ENCODE measurements around the gene HERC2. TPM values are rescaled to one million over a fixed set of nuclear protein-coding genes. Genes with fewer than 3 reads are reported as not detected.
"Not testable (repeated sequence)": the region's sequence is repeated elsewhere in the genome, so short reads cannot be mapped to it uniquely, and the experiment has no call there.

Gene HERC2
- total and polyA plus RNA-seq, 2 of the 13 experiments (the other 11 are each of a cell fraction or from before 2014, with no cell fraction given): 17.6 to 24.8 TPM

DNA sequence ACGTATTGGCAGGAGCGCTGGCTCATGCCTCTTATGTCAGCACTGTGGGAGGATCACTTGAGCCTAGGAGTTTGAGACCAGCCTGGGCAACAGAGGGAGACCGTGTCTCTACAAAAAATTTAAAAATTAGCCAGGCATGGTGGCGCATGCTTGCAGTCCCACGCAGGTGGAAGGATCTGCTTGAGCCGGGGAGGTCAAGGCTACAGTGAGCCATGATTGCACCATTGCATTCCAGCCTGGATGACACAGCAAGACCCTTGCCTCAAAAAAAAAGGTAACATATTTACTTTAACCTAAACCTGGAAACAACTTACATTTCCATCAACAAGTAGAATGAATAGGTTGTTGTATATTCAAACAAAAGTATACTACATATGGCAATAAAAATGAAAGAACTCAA lies 78.1 kb downstream of the HERC2 start (continued):
- TF ChIP-seq NR2F6 (IDR thresholded peaks at IDR 0.05) (peak; percentile 46; the same call in 1 of the 2 replicates), NR2F6 (CRISPR knock-in tag; IDR thresholded peaks at IDR 0.05) (peak; percentile 48; the same call in 1 of the 2 replicates), CEBPB (IDR thresholded peaks at IDR 0.05; ENCODE audit: borderline replicate concordance, low read depth, low read length) (peak; percentile 44; the same call in 1 of the 2 replicates), ZSCAN25 (CRISPR knock-in tag; IDR thresholded peaks at IDR 0.05) (no peak), PAXIP1 (CRISPR knock-in tag; conservative IDR thresholded peaks at IDR 0.05) (0 out of 2 replicates have a peak, but pooled peaks have one; percentile 18), NFATC3 (CRISPR knock-in tag; IDR thresholded peaks at IDR 0.05) (no peak), ESRRA (CRISPR knock-in tag; IDR thresholded peaks at IDR 0.05; ENCODE audit: low read depth) (no peak), FOSL2 (CRISPR knock-in tag; IDR thresholded peaks at IDR 0.05) (peak; percentile 76)

DNA sequence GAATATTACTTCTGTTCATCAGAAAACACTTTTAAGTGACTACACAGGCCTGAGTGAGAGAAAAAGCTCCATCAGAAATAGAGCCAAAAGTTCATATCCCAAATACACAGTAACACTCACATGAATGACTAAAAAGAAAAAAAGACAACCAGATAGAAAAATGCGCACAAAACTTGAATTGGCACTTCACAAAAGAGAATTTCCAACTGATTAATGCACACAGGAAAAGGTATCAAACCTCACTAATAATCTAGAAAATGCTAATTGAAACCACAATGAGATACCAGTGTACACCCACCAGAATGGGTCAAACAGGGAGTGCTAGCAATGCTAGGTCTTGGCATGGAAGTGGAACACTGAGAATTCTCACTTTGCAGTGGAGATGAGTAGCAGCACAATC lies 78.6 kb downstream of the HERC2 start:
- POLR2A ChIA-PET: no interaction called here
- no peak overlapping the region for H3K4me3 ChIP-seq (replicated peaks in 1 of 3; ENCODE audit: insufficient read depth in 1 of 3, low read depth in 2 of 3, low read length in 3 of 3)
- no peak for ATAC-seq
- CTCF ChIA-PET (ENCODE audit: low intra/inter-chr PET ratio, low total read pairs): no interaction called here
- peaks cover 10 to 36% of the 10 kb centered on the region in 2 experiments; a peak in 3 of 5 replicates for H3K36me3 ChIP-seq (replicated peaks in 1 of 2; ENCODE audit: control insufficient read depth in 1 of 2, insufficient read depth in 2 of 2, low read length in 2 of 2)
- TF ChIP-seq CENPX (CRISPR knock-in tag; IDR thresholded peaks at IDR 0.05) (no peak), ZNF24 (IDR thresholded peaks at IDR 0.05) (no peak), POLR2AphosphoS5 (IDR thresholded peaks at IDR 0.05; ENCODE audit: low read depth, low read length) (no peak), ZNF343 (CRISPR knock-in tag; IDR thresholded peaks at IDR 0.05) (no peak), KAT7 (CRISPR knock-in tag; IDR thresholded peaks at IDR 0.05; ENCODE audit: borderline replicate concordance) (no peak)
- TF ChIP-seq, protein P1, sequence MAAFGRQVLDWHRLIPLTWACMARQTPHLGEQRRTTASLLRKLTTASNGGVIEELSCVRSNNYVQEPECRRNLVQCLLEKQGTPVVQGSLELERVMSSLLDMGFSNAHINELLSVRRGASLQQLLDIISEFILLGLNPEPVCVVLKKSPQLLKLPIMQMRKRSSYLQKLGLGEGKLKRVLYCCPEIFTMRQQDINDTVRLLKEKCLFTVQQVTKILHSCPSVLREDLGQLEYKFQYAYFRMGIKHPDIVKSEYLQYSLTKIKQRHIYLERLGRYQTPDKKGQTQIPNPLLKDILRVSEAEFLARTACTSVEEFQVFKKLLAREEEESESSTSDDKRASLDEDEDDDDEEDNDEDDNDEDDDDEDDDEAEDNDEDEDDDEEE (CRISPR knock-in tag; IDR thresholded peaks at IDR 0.05): no peak
- H3K9me3 ChIP-seq (ENCODE audit: low read length): no peaks in the 10 kb centered on the region
- in situ Hi-C loops (cut with HindIII; ENCODE audit: extremely low pct_ligation_motif_present, low pct_unique_long_range_greater_than_20kb): no loop called here
- no peak for FAIRE-seq
- no peak overlapping the region for H2AFZ ChIP-seq (ENCODE audit: low read length)
- no peak for DNase-seq (ENCODE audit: low spot score)
- intact Hi-C loops (cut with micrococcal nuclease; ENCODE audit: unreplicated experiment): no loop called here
- 97% methylated on average over 1 of the region's 1 CpG for WGBS (ENCODE audit: low lambda C conversion rate)
- no peak overlapping the region for H3K9ac ChIP-seq (ENCODE audit: insufficient read depth, low read depth, low read length)
- no TSS peak for BruUV-seq (replicated peaks)
- peaks cover 7% of the 10 kb centered on the region; the same call in 1 of the 2 replicates for H3K4me1 ChIP-seq (ENCODE audit: insufficient read depth, low read length)
- no peak overlapping the region for H3K4me2 ChIP-seq (ENCODE audit: low read depth, low read length)
- H3K27me3 ChIP-seq (ENCODE audit: control insufficient read depth in 1 of 2, insufficient read depth in 2 of 2, low read length in 2 of 2): no peaks in the 10 kb centered on the region
- H3K27ac ChIP-seq (ENCODE audit: extremely low read length, insufficient read depth, low read length): no peak overlapping the region
- no peaks in the 10 kb centered on the region for H3K79me2 ChIP-seq (ENCODE audit: insufficient read depth, low read length)
- H4K20me1 ChIP-seq (ENCODE audit: insufficient read depth, low read length): no peaks in the 10 kb centered on the region

- WGBS (ENCODE audit: low lambda C conversion rate): 98% methylated on average over 4 of the region's 4 CpGs
- H3K4me1 ChIP-seq (ENCODE audit: insufficient read depth, low read length); H3K4me2 ChIP-seq (ENCODE audit: low read depth, low read length); ATAC-seq; BruUV-seq (replicated peaks); H3K79me2 ChIP-seq (ENCODE audit: insufficient read depth, low read length); H3K27me3 ChIP-seq (ENCODE audit: control insufficient read depth in 1 of 2, insufficient read depth in 2 of 2, low read length in 2 of 2); H3K27ac ChIP-seq (ENCODE audit: extremely low read length, insufficient read depth, low read length); in situ Hi-C loops (cut with HindIII; ENCODE audit: extremely low pct_ligation_motif_present, low pct_unique_long_range_greater_than_20kb); H2AFZ ChIP-seq (ENCODE audit: low read length); intact Hi-C loops (cut with micrococcal nuclease; ENCODE audit: unreplicated experiment); POLR2A ChIA-PET; H4K20me1 ChIP-seq (ENCODE audit: insufficient read depth, low read length); H3K9me3 ChIP-seq (ENCODE audit: low read length); DNase-seq (ENCODE audit: low spot score); H3K9ac ChIP-seq (ENCODE audit: insufficient read depth, low read depth, low read length); CTCF ChIA-PET (ENCODE audit: low intra/inter-chr PET ratio, low total read pairs); FAIRE-seq; H3K4me3 ChIP-seq (replicated peaks in 1 of 3; ENCODE audit: insufficient read depth in 1 of 3, low read depth in 2 of 3, low read length in 3 of 3): not testable (repeated sequence)
- peaks cover 7 to 22% of the 10 kb centered on the region in 2 experiments; a peak in 4 of 5 replicates for H3K36me3 ChIP-seq (replicated peaks in 1 of 2; ENCODE audit: control insufficient read depth in 1 of 2, insufficient read depth in 2 of 2, low read length in 2 of 2)
Measured at GRCh38 chr15:28238296-28238695, 83.7 kb downstream of the HERC2 start.

All from HepG2 (cell line).